ENCODE data around the gene HES1.

The HES1 gene

DNA sequence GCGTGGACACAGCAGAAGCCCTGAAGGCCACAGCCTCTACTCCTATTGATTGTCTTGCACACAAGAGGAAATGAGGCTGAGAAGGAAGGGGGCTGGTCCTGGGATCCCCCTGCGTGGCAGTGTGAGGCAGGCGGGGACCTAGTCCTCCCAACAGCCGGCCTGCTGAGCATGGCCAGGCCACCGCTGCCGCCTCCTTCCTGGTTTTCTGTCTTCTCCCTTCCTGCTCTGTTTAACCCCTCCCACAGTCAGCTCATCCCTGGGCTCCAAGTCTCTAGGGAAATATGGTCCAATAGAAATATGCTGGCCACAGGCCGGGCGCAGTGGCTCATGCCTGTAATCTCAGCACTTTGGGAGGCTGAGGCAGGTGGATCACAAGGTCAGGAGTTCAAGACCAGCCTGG, 42.1 kb upstream of the HES1 start:
- H3K27ac ChIP-seq (ENCODE audit: low read length) = no peak overlapping the region
- no peak overlapping the region for H3K4me3 ChIP-seq (ENCODE audit: low read length in 2 of 2)
- H3K27me3 ChIP-seq (ENCODE audit: control insufficient read depth in 1 of 2, insufficient read depth in 2 of 2, low read length in 2 of 2) = peaks cover 0 to 2% of the 10 kb centered on the region in 2 donors
- no peaks in the 10 kb centered on the region for H3K36me3 ChIP-seq (ENCODE audit: control insufficient read depth in 2 of 2, insufficient read depth in 2 of 2, low read length in 2 of 2)
- H3K4me1 ChIP-seq (ENCODE audit: control insufficient read depth, insufficient read depth, low read length) = peaks cover 9% of the 10 kb centered on the region
- H3K9ac ChIP-seq (ENCODE audit: low read length in 2 of 2) = no peak overlapping the region
- H3K9me3 ChIP-seq (ENCODE audit: control insufficient read depth in 2 of 2, low read length in 2 of 2) = no peaks in the 10 kb centered on the region

DNA sequence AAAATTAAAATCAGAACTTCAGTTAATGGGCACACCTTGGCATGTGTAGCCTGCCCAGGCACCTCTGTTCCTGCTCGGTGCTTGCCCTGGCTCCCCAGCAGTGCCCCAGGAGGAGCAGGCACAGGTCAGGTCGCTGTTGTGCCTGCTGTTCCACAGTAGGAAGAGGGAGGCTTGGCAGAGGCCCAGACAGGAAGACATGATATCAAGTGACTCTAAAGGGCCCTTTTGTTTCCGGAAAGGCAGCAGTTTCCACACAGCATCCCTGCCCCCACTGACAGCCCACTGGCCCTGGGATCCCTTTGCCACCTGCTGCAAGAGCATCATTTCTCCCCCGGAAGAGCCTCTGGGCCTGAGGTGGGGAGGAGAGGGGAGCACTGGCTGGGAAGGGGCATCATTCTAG, 40.5 kb upstream of the HES1 start:
- no peak overlapping the region for H3K9ac ChIP-seq (ENCODE audit: low read length in 2 of 2)
- no peaks in the 10 kb centered on the region for H3K9me3 ChIP-seq (ENCODE audit: control insufficient read depth in 2 of 2, low read length in 2 of 2)
- no peaks in the 10 kb centered on the region for H3K4me1 ChIP-seq (ENCODE audit: control insufficient read depth, insufficient read depth, low read length)
- H3K27ac ChIP-seq (ENCODE audit: low read length) = no peak overlapping the region
- H3K36me3 ChIP-seq (ENCODE audit: control insufficient read depth in 2 of 2, insufficient read depth in 2 of 2, low read length in 2 of 2) = no peaks in the 10 kb centered on the region
- H3K27me3 ChIP-seq (ENCODE audit: control insufficient read depth in 1 of 2, insufficient read depth in 2 of 2, low read length in 2 of 2) = peaks cover 0 to 4% of the 10 kb centered on the region in 2 donors
- H3K4me3 ChIP-seq (ENCODE audit: low read length in 2 of 2) = no peak overlapping the region

DNA sequence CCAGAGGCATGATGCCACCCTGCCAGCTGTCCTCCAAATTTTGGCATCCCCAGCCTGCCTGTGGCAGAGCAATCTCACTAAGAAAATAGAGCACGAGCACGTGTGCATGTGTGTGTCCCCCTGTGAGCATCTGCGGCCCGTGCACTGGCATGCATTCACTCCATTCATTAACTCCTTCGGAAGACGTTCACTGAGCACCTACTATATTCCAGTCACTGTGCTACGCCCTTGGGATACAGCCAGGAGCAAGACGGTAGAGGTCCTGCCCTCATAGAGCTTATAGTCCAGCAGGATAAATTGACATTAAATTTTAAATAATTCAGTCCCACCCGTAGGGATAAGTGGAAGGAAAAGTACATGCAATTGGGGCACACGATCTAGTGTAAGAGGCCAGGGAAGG, 40.0 kb upstream of the HES1 start:
- H3K36me3 ChIP-seq (ENCODE audit: control insufficient read depth in 2 of 2, insufficient read depth in 2 of 2, low read length in 2 of 2) = no peaks in the 10 kb centered on the region
- H3K27me3 ChIP-seq (ENCODE audit: control insufficient read depth in 1 of 2, insufficient read depth in 2 of 2, low read length in 2 of 2) = peaks cover 0 to 4% of the 10 kb centered on the region in 2 donors
- H3K27ac ChIP-seq (ENCODE audit: low read length) = no peak overlapping the region
- no peak overlapping the region for H3K9ac ChIP-seq (ENCODE audit: low read length in 2 of 2)
- H3K9me3 ChIP-seq (ENCODE audit: control insufficient read depth in 2 of 2, low read length in 2 of 2) = no peaks in the 10 kb centered on the region
- no peak overlapping the region for H3K4me3 ChIP-seq (ENCODE audit: low read length in 2 of 2)
- H3K4me1 ChIP-seq (ENCODE audit: control insufficient read depth, insufficient read depth, low read length) = no peaks in the 10 kb centered on the region

DNA sequence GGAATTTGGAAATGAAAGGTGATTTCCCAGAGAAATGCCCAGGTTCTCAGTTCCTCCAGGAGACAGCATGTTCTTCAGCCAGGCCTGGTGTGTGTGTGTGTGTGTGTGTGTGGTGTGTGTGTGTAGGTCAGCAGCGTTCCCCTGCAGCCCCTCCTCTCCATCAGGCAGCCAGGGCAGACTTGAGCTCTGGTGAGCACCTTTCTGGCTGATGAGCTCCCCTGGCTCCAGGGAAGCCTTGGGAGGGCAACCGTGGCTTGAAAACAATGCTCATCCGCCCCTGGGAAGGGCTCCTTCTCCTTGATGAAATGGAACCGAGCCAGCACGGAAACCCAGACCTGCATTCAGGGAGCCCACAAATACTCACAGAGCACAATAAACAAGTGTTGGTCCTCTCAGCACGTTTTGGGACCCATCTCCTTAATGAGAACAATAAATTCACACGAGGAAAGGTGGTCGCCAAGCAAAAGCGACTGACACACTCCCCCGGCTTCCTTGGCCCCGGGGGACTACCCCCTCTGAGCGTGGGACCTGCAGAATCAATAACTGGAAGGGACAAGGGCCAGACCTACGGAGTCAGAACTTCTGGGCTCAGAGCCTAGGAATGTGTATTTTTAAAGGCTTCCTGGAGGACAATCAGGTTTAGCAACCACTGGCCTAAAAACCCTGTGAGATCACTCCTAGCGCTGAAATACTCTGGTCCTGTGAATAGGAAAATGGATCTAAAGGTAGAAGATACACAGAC, 38.6 kb upstream of the HES1 start:
- Histone ChIP-seq H3K4me1 (ENCODE audit: control insufficient read depth, insufficient read depth, low read length) (no peaks in the 10 kb centered on the region), H3K36me3 (ENCODE audit: control insufficient read depth in 2 of 2, insufficient read depth in 2 of 2, low read length in 2 of 2) (no peaks in the 10 kb centered on the region), H3K4me3 (ENCODE audit: low read length in 2 of 2) (no peak overlapping the region), H3K27me3 (ENCODE audit: control insufficient read depth in 1 of 2, insufficient read depth in 2 of 2, low read length in 2 of 2) (peaks cover 0 to 4% of the 10 kb centered on the region in 2 donors), H3K9me3 (ENCODE audit: control insufficient read depth in 2 of 2, low read length in 2 of 2) (no peaks in the 10 kb centered on the region), H3K9ac (ENCODE audit: low read length in 2 of 2) (peak overlapping the region in 1 of 2 donors; percentile 13), H3K27ac (ENCODE audit: low read length) (no peak overlapping the region)

DNA sequence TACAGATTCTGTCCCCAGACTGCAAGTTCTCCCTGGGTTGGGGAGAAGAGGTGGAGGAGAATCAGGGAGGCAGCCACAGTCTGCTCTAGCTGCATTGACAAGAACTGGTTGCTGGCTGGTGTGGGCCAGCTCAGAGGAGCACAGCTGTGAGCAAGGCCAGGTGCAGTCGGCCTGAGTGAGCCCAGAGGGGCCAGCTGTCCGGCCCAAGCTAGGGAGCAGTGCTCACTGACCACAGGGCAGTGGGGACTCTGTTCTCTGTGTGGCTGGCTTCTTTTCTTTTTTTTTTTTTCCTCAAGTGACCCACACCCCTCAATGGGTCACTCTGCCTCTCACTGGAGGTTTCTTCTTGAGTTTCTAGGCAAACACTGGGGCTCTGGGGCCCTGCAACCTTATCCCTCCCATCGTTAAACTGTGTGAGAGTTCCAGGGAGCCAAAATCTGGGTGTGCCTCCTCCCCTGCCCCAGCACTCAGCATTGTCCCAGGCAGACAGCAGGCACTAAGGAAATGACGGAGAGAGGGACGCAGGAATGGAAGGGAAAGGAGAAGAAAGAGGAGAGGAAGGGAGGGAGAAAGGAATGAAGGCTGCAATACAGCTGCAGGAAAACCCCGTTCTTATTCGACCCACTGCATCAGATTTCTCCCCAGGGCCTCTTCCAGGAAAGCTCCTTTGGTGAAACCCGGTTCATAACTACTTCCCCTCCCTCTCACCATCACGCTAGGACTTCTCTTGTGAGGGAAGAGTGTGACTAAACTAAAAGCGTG, 37.7 kb upstream of the HES1 start:
- Histone ChIP-seq H3K9ac (ENCODE audit: low read length in 2 of 2) (no peak overlapping the region), H3K9me3 (ENCODE audit: control insufficient read depth in 2 of 2, low read length in 2 of 2) (no peaks in the 10 kb centered on the region), H3K4me3 (ENCODE audit: low read length in 2 of 2) (no peak overlapping the region)

DNA sequence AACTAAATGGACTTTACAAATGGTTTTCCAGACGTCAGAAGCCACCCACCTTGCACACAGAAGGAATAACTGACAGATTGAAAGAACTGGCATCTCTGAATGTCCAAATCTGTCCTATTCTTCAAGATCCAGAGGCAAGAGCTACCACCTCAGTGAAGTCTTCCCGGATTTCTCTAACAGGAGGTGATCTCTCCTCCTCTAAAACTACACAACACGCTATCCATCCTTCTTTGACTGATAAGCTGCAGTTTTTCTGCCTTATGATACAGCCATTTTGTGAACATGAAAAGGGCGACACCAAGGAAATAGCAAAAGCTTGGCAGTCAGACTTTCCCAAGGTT, 37.1 kb upstream of the HES1 start:
- H3K27me3 ChIP-seq (ENCODE audit: control insufficient read depth in 1 of 2, insufficient read depth in 2 of 2, low read length in 2 of 2) = peaks cover 0 to 4% of the 10 kb centered on the region in 2 donors
- no peaks in the 10 kb centered on the region for H3K4me1 ChIP-seq (ENCODE audit: control insufficient read depth, insufficient read depth, low read length)
- H3K27ac ChIP-seq (ENCODE audit: low read length) = no peak overlapping the region
- H3K9ac ChIP-seq (ENCODE audit: low read length in 2 of 2) = no peak overlapping the region
- H3K36me3 ChIP-seq (ENCODE audit: control insufficient read depth in 2 of 2, insufficient read depth in 2 of 2, low read length in 2 of 2) = no peaks in the 10 kb centered on the region
- no peak overlapping the region for H3K4me3 ChIP-seq (ENCODE audit: low read length in 2 of 2)
- no peaks in the 10 kb centered on the region for H3K9me3 ChIP-seq (ENCODE audit: control insufficient read depth in 2 of 2, low read length in 2 of 2)

More for the DNA sequence above, 37.7 kb upstream of the HES1 start:
- no peaks in the 10 kb centered on the region for H3K4me1 ChIP-seq (ENCODE audit: control insufficient read depth, insufficient read depth, low read length)
- H3K36me3 ChIP-seq (ENCODE audit: control insufficient read depth in 2 of 2, insufficient read depth in 2 of 2, low read length in 2 of 2) = no peaks in the 10 kb centered on the region
- peaks cover 0 to 4% of the 10 kb centered on the region in 2 donors for H3K27me3 ChIP-seq (ENCODE audit: control insufficient read depth in 1 of 2, insufficient read depth in 2 of 2, low read length in 2 of 2)
- H3K27ac ChIP-seq (ENCODE audit: low read length) = no peak overlapping the region

DNA sequence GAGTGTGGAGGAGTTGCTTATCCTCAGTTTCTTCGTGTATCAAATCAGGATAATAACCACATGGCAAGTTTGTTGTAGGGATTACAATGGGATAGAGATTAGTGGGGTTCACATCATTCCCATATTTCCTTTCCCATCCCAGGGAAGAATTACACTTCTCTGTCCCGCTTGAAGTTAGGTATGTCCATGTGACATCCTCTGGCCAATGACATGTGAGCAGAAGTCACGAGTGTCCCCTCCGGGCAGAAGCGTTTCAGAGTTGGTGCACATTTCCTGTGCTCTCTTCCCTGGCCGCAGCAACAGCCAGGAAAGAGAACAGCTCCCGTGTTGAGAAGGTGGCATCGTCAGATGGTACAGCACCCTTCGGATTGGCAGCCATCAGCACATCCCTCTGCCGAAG, 36.7 kb upstream of the HES1 start:
- Histone ChIP-seq H3K4me1 (ENCODE audit: control insufficient read depth, insufficient read depth, low read length) (no peaks in the 10 kb centered on the region), H3K27ac (ENCODE audit: low read length) (no peak overlapping the region), H3K9ac (ENCODE audit: low read length in 2 of 2) (no peak overlapping the region), H3K9me3 (ENCODE audit: control insufficient read depth in 2 of 2, low read length in 2 of 2) (no peaks in the 10 kb centered on the region), H3K4me3 (ENCODE audit: low read length in 2 of 2) (no peak overlapping the region), H3K27me3 (ENCODE audit: control insufficient read depth in 1 of 2, insufficient read depth in 2 of 2, low read length in 2 of 2) (peaks cover 0 to 5% of the 10 kb centered on the region in 2 donors), H3K36me3 (ENCODE audit: control insufficient read depth in 2 of 2, insufficient read depth in 2 of 2, low read length in 2 of 2) (no peaks in the 10 kb centered on the region)

DNA sequence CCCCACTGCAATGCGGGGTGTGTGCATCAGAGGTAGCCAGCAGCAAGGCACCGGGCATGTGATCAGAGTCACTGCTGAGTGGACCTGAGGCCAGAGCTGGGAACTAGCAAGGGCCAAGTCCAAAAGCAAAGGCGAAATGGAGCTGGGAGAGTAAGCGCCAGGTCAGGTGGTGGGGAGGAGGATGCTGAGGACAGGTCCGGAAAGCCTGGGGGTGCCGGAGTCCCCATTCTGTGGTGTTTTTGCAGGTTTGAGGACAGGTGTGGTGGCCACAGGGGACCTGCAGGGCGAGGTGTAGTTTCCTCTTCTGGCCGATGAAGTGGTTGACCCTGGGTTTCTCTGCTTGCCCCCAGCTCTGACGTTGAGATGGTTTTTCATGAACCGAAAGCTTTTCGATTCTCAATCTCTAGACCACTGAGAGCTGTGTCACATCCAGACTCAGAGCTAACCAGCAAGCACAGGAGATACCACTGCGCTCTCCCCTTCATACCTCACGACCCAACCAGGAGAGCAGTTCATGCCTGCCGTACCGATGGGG, 35.0 kb upstream of the HES1 start:
- no peak overlapping the region for H3K9ac ChIP-seq (ENCODE audit: low read length in 2 of 2)
- H3K9me3 ChIP-seq (ENCODE audit: control insufficient read depth in 2 of 2, low read length in 2 of 2) = no peaks in the 10 kb centered on the region
- H3K36me3 ChIP-seq (ENCODE audit: control insufficient read depth in 2 of 2, insufficient read depth in 2 of 2, low read length in 2 of 2) = no peaks in the 10 kb centered on the region
- H3K4me1 ChIP-seq (ENCODE audit: control insufficient read depth, insufficient read depth, low read length) = no peaks in the 10 kb centered on the region
- H3K27me3 ChIP-seq (ENCODE audit: control insufficient read depth in 1 of 2, insufficient read depth in 2 of 2, low read length in 2 of 2) = peaks cover 0 to 4% of the 10 kb centered on the region in 2 donors
- H3K4me3 ChIP-seq (ENCODE audit: low read length in 2 of 2) = no peak overlapping the region
- no peak overlapping the region for H3K27ac ChIP-seq (ENCODE audit: low read length)

DNA sequence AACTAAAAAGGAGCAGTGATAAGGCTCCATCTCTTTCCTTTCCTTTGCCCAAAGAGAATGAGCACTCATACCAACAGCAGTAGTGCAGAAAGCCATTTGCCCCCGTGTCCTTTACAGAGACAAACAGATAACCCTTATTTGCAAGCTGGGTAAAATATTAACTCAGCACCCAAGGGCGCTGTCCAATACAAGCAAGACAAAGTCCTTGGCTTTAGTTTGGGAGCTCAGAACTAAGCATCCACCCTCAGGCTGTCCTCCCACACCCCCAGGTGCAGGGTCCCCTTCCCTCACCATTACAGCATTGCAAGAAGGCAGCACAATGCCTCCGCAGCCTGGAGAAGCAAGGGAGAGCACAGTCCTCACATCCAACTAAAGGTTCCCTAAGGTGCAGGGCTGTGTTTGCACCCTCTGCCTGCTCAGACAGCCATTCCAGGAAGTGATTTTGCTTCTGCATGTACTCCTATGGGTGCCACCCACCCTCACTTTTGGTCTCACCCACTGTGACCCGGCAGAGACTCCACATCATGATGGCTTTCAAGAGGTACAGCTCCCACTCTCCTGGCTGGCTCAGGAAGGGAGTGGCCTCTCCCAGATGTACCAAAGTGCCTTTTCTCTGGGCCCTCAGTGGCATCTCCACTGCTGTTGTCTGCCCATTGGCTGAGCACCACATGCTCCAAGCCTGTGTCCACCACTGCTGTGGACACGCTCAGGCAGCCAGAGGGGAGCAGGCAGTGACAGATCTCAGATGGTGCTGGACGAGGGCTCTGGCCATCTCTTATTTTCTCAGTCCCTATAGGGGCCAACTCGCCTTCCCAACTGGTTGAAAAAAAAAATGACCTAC, 34.1 kb upstream of the HES1 start:
- no peaks in the 10 kb centered on the region for H3K36me3 ChIP-seq (ENCODE audit: control insufficient read depth in 2 of 2, insufficient read depth in 2 of 2, low read length in 2 of 2)
- no peak overlapping the region for H3K4me3 ChIP-seq (ENCODE audit: low read length in 2 of 2)
- H3K9ac ChIP-seq (ENCODE audit: low read length in 2 of 2) = no peak overlapping the region
- peaks cover 0 to 4% of the 10 kb centered on the region in 2 donors for H3K27me3 ChIP-seq (ENCODE audit: control insufficient read depth in 1 of 2, insufficient read depth in 2 of 2, low read length in 2 of 2)
- no peaks in the 10 kb centered on the region for H3K4me1 ChIP-seq (ENCODE audit: control insufficient read depth, insufficient read depth, low read length)
- no peak overlapping the region for H3K27ac ChIP-seq (ENCODE audit: low read length)
- no peaks in the 10 kb centered on the region for H3K9me3 ChIP-seq (ENCODE audit: control insufficient read depth in 2 of 2, low read length in 2 of 2)

DNA sequence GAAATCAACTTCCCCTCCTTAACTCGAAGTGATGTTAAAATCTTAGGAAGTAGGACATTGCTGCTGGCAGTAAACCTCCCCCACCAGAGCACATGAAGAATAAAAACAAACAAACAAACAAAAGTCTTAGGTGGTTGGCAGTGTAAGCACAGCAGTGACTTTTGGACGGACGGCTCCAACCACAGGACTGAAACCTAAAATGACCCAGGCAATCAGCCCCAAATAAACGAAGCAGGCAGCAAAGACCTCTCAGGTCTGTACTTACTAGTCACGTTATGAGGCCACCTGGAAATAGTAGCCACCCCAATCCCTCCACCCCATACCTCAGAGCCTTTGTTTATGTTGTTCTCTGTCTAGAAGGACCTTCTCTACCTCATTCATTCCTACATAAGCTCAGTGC, 33.5 kb upstream of the HES1 start:
- Histone ChIP-seq H3K27me3 (ENCODE audit: control insufficient read depth in 1 of 2, insufficient read depth in 2 of 2, low read length in 2 of 2) (peaks cover 0 to 4% of the 10 kb centered on the region in 2 donors), H3K4me3 (ENCODE audit: low read length in 2 of 2) (no peak overlapping the region), H3K9ac (ENCODE audit: low read length in 2 of 2) (no peak overlapping the region), H3K4me1 (ENCODE audit: control insufficient read depth, insufficient read depth, low read length) (no peaks in the 10 kb centered on the region), H3K9me3 (ENCODE audit: control insufficient read depth in 2 of 2, low read length in 2 of 2) (no peaks in the 10 kb centered on the region), H3K27ac (ENCODE audit: low read length) (no peak overlapping the region), H3K36me3 (ENCODE audit: control insufficient read depth in 2 of 2, insufficient read depth in 2 of 2, low read length in 2 of 2) (no peaks in the 10 kb centered on the region)

All from stomach smooth muscle (tissue), 2 donors.